H9 (cell line): Measurements from ENCODE around the gene TLX2. TPM values are rescaled to one million over a fixed set of nuclear protein-coding genes. Genes with fewer than 3 reads are reported as not detected.

Experiments
- DNase-seq: peaks from one replicate; pipeline ENCODE4 v3.0.0-alpha.2; 2017
- H2AFZ ChIP-seq: one replicate; pipeline ENCODE4 v1.6.1; 2013; ENCODE audit warnings: mild to moderate bottlenecking, low read length, control low read depth, moderate library complexity
- H2AK5ac ChIP-seq: 2 replicates; pipeline ENCODE4 v1.6.1; 2013; ENCODE audit warnings: low read length, control low read depth, mixed read lengths; ENCODE audit not compliant: insufficient read length
- H2BK120ac ChIP-seq: one replicate; pipeline ENCODE4 v1.6.1; 2013; ENCODE audit warnings: low read depth, mild to moderate bottlenecking, low read length, control low read depth, inconsistent platforms; ENCODE audit not compliant: poor library complexity, severe bottlenecking
- H2BK12ac ChIP-seq: 2 replicates; pipeline ENCODE4 v1.6.1; 2013; ENCODE audit warnings: low read length, control low read depth, mixed read lengths, low read depth; ENCODE audit not compliant: insufficient read length
- H2BK15ac ChIP-seq: 2 replicates; pipeline ENCODE4 v1.6.1; 2013; ENCODE audit warnings: low read depth, low read length, control low read depth
- H2BK20ac ChIP-seq: one replicate; pipeline ENCODE4 v1.6.1; 2013; ENCODE audit warnings: low read depth, mild to moderate bottlenecking, low read length, control low read depth, inconsistent platforms; ENCODE audit not compliant: poor library complexity, severe bottlenecking
- H2BK5ac ChIP-seq: 2 replicates; pipeline ENCODE4 v1.6.1; 2013; ENCODE audit warnings: low read length, control low read depth, mixed read lengths; ENCODE audit not compliant: insufficient read length
- H3K14ac ChIP-seq: 2 replicates; pipeline ENCODE4 v1.6.1; 2013; ENCODE audit warnings: low read length, control low read depth; ENCODE audit not compliant: insufficient read depth
- H3K18ac ChIP-seq: 2 replicates; pipeline ENCODE4 v1.6.1; 2013; ENCODE audit warnings: low read depth, mild to moderate bottlenecking, mixed read lengths, low read length, control low read depth; ENCODE audit not compliant: insufficient read length
- H3K23ac ChIP-seq: 2 replicates; pipeline ENCODE4 v1.6.1; 2013; ENCODE audit warnings: low read length, control low read depth, mixed read lengths, low read depth; ENCODE audit not compliant: insufficient read length
- H3K23me2 ChIP-seq: 2 replicates; pipeline ENCODE4 v1.6.1; 2013; ENCODE audit warnings: low read depth, mild to moderate bottlenecking, mixed read lengths, low read length, control low read depth; ENCODE audit not compliant: insufficient read length, poor library complexity, severe bottlenecking
- H3K27ac ChIP-seq: 2 replicates; pipeline ENCODE4 v1.5.1; 2013; ENCODE audit warnings: low read length, control low read depth, mixed read lengths, low read depth; ENCODE audit not compliant: insufficient read length
- H3K27me3 ChIP-seq: 2 replicates; pipeline ENCODE4 v1.6.1; 2013; ENCODE audit warnings: low read length, control low read depth, inconsistent platforms; ENCODE audit not compliant: insufficient read depth
- H3K4ac ChIP-seq: 2 replicates; pipeline ENCODE4 v1.6.1; 2013; ENCODE audit warnings: low read depth, mild to moderate bottlenecking, control low read depth, inconsistent platforms, low read length, moderate library complexity
- H3K4me1 ChIP-seq: 2 replicates; pipeline ENCODE4 v1.6.1; 2013; ENCODE audit warnings: low read length, control low read depth, inconsistent platforms; ENCODE audit not compliant: insufficient read depth
- H3K4me2 ChIP-seq: 2 replicates; pipeline ENCODE4 v1.6.1; 2013; ENCODE audit warnings: low read length, control low read depth, mixed read lengths; ENCODE audit not compliant: insufficient read length, insufficient read depth
- H3K56ac ChIP-seq: 2 replicates; pipeline ENCODE4 v1.6.1; 2013; ENCODE audit warnings: low read depth, mild to moderate bottlenecking, mixed read lengths, low read length, control low read depth; ENCODE audit not compliant: insufficient read length
- H3K79me1 ChIP-seq: 2 replicates; pipeline ENCODE4 v1.6.1; 2013; ENCODE audit warnings: low read depth, mild to moderate bottlenecking, moderate library complexity, low read length, control low read depth, inconsistent platforms; ENCODE audit not compliant: insufficient read depth, poor library complexity, severe bottlenecking
- H3K79me2 ChIP-seq: 2 replicates; pipeline ENCODE4 v1.6.1; 2013; ENCODE audit warnings: low read length, control low read depth, inconsistent platforms; ENCODE audit not compliant: insufficient read depth
- H3K9ac ChIP-seq: 2 replicates; pipeline ENCODE4 v1.6.1; 2013; ENCODE audit warnings: low read length, control low read depth, mixed read lengths; ENCODE audit not compliant: insufficient read length; ENCODE audit errors: extremely low read depth
- H3K9me3 ChIP-seq: one replicate; pipeline ENCODE4 v1.6.1; 2013; ENCODE audit warnings: low read depth, low read length, inconsistent platforms; ENCODE audit not compliant: control insufficient read depth
- H3T11ph ChIP-seq: one replicate; pipeline ENCODE4 v1.6.1; 2013; ENCODE audit warnings: mild to moderate bottlenecking, low read length, control low read depth, inconsistent platforms
- H4K20me1 ChIP-seq: one replicate; pipeline ENCODE4 v1.6.1; 2013; ENCODE audit not compliant: control insufficient read depth, insufficient read length, insufficient read depth
- H4K5ac ChIP-seq: 2 replicates; pipeline ENCODE4 v1.6.1; 2013; ENCODE audit warnings: low read depth, mild to moderate bottlenecking, mixed read lengths, low read length, control low read depth; ENCODE audit not compliant: insufficient read length
- H4K8ac ChIP-seq: replicated peaks from 2 replicates; pipeline ENCODE4 v1.6.1; 2013; ENCODE audit warnings: low read length, control low read depth, mixed read lengths, low read depth; ENCODE audit not compliant: insufficient read length
- H4K91ac ChIP-seq: 2 replicates; pipeline ENCODE4 v1.6.1; 2013; ENCODE audit warnings: low read depth, mild to moderate bottlenecking, moderate library complexity, mixed read lengths, low read length, control low read depth; ENCODE audit not compliant: insufficient read length
- H3K27ac Mint-ChIP-seq, 3 experiments: 2 replicates in 2 of 3; 3 replicates in 1 of 3; pipeline ENCODE4 v1.8.0; 2020 to 2021; ENCODE audit warnings: mixed read lengths in 3 of 3, mild to moderate bottlenecking in 1 of 3, moderate library complexity in 1 of 3
- H3K27me3 Mint-ChIP-seq: 2 replicates; pipeline ENCODE4 v1.8.0; 2021; ENCODE audit warnings: low read depth, mild to moderate bottlenecking, moderate library complexity, mixed read lengths
- H3K36me3 Mint-ChIP-seq, 3 experiments: 2 replicates in 2 of 3; 3 replicates in 1 of 3; pipeline ENCODE4 v1.8.0; 2020 to 2021; ENCODE audit warnings: low read depth in 3 of 3, mixed read lengths in 3 of 3; ENCODE audit not compliant: insufficient read depth in 1 of 3
- H3K4me1 Mint-ChIP-seq, 2 experiments: 2 replicates each; pipeline ENCODE4 v1.8.0; 2020; ENCODE audit warnings: mixed read lengths in 2 of 2
- H3K4me3 Mint-ChIP-seq, 2 experiments: 2 replicates in 1 of 2; 3 replicates in 1 of 2; pipeline ENCODE4 v1.8.0; 2020 to 2021; ENCODE audit warnings: mild to moderate bottlenecking in 2 of 2, mixed read lengths in 2 of 2, moderate library complexity in 1 of 2
- H3K9me3 Mint-ChIP-seq, 2 experiments: 2 replicates in 1 of 2; 3 replicates in 1 of 2; pipeline ENCODE4 v1.8.0; 2020; ENCODE audit warnings: mild to moderate bottlenecking in 2 of 2, mixed read lengths in 2 of 2, moderate library complexity in 1 of 2
- CTCF ChIP-seq: fragments of 200-600 bp; sonication (generic); conservative IDR thresholded peaks from 3 replicates; pipeline ENCODE4 v1.8.0; 2021; ENCODE audit warnings: antibody characterized with exemption, mild to moderate bottlenecking
- WGBS: extraction: QIAGEN DNeasy Blood & Tissue Kit; methylation state at CpG from one replicate; pipeline ENCODE4 v1.1.7; 2013; ENCODE audit warnings: missing lambda C conversion rate, low lambda C conversion rate, mixed read lengths; ENCODE audit not compliant: insufficient read length; ENCODE audit errors: extremely low coverage; 5-methylcytosine and 5-hydroxymethylcytosine counted together
- total RNA-seq: library from RNA; stranded (reverse); gene quantifications from 2 replicates; pipeline ENCODE4 v1.2.1, GENCODE V29; 2021

The TLX2 gene
- total RNA-seq, 1 experiment from 2014 or later = 0.20 TPM

DNA sequence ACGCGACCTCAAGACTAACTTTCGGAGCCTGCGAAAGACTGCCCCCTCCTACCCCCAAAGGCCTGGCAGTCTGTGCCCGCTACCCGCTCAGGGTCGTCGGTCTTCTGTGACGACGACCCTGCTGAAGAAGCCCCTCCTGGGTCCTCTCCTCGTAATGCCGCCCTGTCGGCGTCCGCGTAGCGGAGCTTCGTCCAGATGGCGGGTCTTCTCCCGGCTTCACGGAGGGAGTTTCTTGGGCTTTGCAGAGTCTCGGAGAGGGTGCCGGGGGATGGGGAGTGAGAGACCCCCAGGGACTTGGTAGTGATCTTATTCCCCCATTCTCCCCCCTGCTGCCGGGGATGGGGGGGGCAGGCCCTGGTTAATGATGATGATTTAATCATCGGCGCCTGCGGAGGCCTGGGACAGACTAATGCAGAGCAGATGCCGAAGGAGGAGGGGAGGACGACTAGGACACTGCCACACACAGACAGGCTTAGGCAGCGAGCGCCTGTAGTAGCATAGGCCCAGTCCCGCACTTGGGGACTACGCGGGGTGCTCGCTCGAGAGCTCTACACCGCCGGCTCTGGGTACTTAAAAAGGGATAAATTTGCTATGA lies 6.2 kb upstream of the TLX2 start:
- Mint-ChIP-seq H3K4me3 (peak overlapping the region; percentile 98 to 100), H3K4me1 (peaks cover 35% of the 10 kb centered on the region in 2 experiments), H3K9me3 (peaks cover 10% of the 10 kb centered on the region in 2 experiments), H3K36me3 (peaks cover 22 to 29% (median 24%) of the 10 kb centered on the region in 3 experiments), H3K27me3 (peaks cover 79% of the 10 kb centered on the region), H3K27ac (peak overlapping the region; percentile 89 to 100 (median 99))
- H4K91ac ChIP-seq = no peak overlapping the region
- H3K18ac ChIP-seq = no peak overlapping the region
- H3K27me3 ChIP-seq = peaks cover 52% of the 10 kb centered on the region
- H3K4ac ChIP-seq = no peak overlapping the region
- peaks cover 14% of the 10 kb centered on the region for H3K23me2 ChIP-seq
- peak overlapping the region; percentile 59 for H3K4me2 ChIP-seq
- no peaks in the 10 kb centered on the region for H3K79me1 ChIP-seq
- peak; percentile 66 for DNase-seq
- H2AK5ac ChIP-seq = no peak overlapping the region
- H2BK15ac ChIP-seq = no peak overlapping the region
- H3K14ac ChIP-seq = no peak overlapping the region
- no peak overlapping the region for H3K9ac ChIP-seq
- no CpG with 5 or more reads among the region's 38 CpGs for WGBS
- H3K4me1 ChIP-seq = peaks cover 4% of the 10 kb centered on the region; the same call in 1 of the 2 replicates
- no peak overlapping the region for H3K27ac ChIP-seq
- no peaks in the 10 kb centered on the region for H3K79me2 ChIP-seq
- no peak overlapping the region for H4K8ac ChIP-seq
- H2BK20ac ChIP-seq = no peak overlapping the region
- H4K20me1 ChIP-seq = no peaks in the 10 kb centered on the region
- no peak overlapping the region for H2BK12ac ChIP-seq
- no peak for TF ChIP-seq CTCF
- H2BK120ac ChIP-seq = no peak overlapping the region
- H3K23ac ChIP-seq = no peak overlapping the region
- no peak overlapping the region for H3K56ac ChIP-seq
- H2AFZ ChIP-seq = no peak overlapping the region
- H4K5ac ChIP-seq = no peak overlapping the region
- no peaks in the 10 kb centered on the region for H3K9me3 ChIP-seq
- no peak overlapping the region for H2BK5ac ChIP-seq
- H3T11ph ChIP-seq = no peak overlapping the region
